Ovary (tissue), 9 donors: ENCODE data around the gene CDC20. TPM values are rescaled to one million over a fixed set of nuclear protein-coding genes. Genes with fewer than 3 reads are reported as not detected.
A peak's percentile ranks its signal among the peaks of the same experiment; 100 is the strongest.

ENCODE experiments used
- DNase-seq, 5 donors: peaks; one replicate each; pipeline ENCODE4 v3.0.0-alpha.2; 2019 to 2020
- H3K27ac ChIP-seq, 2 donors: fragments of 200-600 bp; one replicate each; pipeline versions ENCODE4 v1.5.1 to v1.8.0; 2019 to 2022
- H3K27me3 ChIP-seq: fragments of 200-600 bp; one replicate; pipeline ENCODE4 v1.8.0; 2022
- H3K36me3 ChIP-seq: fragments of 200-600 bp; sonication (generic); one replicate; pipeline ENCODE4 v1.5.1; 2019
- H3K4me1 ChIP-seq: one replicate; pipeline ENCODE4 v1.8.1; 2013; ENCODE audit warnings: mild to moderate bottlenecking, moderate library complexity; ENCODE audit not compliant: insufficient read depth
- H3K4me3 ChIP-seq: fragments of 200-600 bp; sonication (generic); one replicate; pipeline ENCODE4 v1.5.1; 2017
- H3K9me3 ChIP-seq, 2 donors: fragments of 200-600 bp in 1 of 2; sonication (generic) in 1 of 2; one replicate each; pipeline versions ENCODE4 v1.5.1 to v1.8.1; 2013 to 2019; ENCODE audit warnings: mild to moderate bottlenecking in 1 of 2, moderate library complexity in 1 of 2
- EP300 ChIP-seq: sonication (generic); formaldehyde crosslinking; IDR thresholded peaks from one replicate; pipeline ENCODE4 v1.6.1; 2017; ENCODE audit warnings: antibody characterized with exemption
- POLR2A ChIP-seq: fragments of 450-650 bp; IDR thresholded peaks from one replicate; pipeline ENCODE4 v1.6.1; 2017; ENCODE audit warnings: antibody characterized with exemption, mild to moderate bottlenecking, moderate library complexity
- WGBS, 3 donors: extraction: QIAGEN DNeasy Blood & Tissue Kit in 1 of 3; methylation state at CpG; one replicate each; pipeline versions ENCODE4 v1.1.5 to v1.1.7; 2013 to 2017; 5-methylcytosine and 5-hydroxymethylcytosine counted together
- intact Hi-C, 4 donors: fragments of 100-400 bp; cut with DNase I; formaldehyde crosslinking; loops; one replicate each; pipeline versions ENCODE4 v1.11.0 to v1.15.1; 2022 to 2023
- polyA plus RNA-seq, 2 donors: library from polyadenylated mRNA; stranded (reverse); fragments of 200-250 nt in 1 of 2; fragments of 350-450 nt in 1 of 2; fragmentation: Illumina TruSeq in 1 of 2; extraction: RNeasy Lipid Tissue Mini Kit (QIAGEN cat#74804) in 1 of 2; gene quantifications; one replicate each; pipeline ENCODE4 v1.2.3, GENCODE V29; 2013 to 2014
- total RNA-seq, 7 donors: library from RNA; depleted of rRNA in 2 of 7; stranded (reverse); fragments of >200 nt in 2 of 7; fragmentation: NEBNext Ultra II Directional in 3 of 7; extraction: Animal tissue kit (Norgen Biotek cat#: 25700) in 3 of 7; gene quantifications; one replicate each; pipeline versions ENCODE4 v1.1.0 to v1.2.4, GENCODE V29; 2016 to 2023
- TF ChIP-seq, protein P1 (sequence below), 3 donors: fragments of 450-650 bp in 2 of 3; fragments of 200-600 bp in 1 of 3; IDR thresholded peaks; one replicate each; pipeline versions ENCODE4 v1.5.1 to v1.8.0; 2016 to 2022; ENCODE audit warnings: antibody characterized with exemption in 3 of 3, mild to moderate bottlenecking in 1 of 3
- donor health status: DM: no; HTN: no; CAD: no; lungs with moderate emphysema.
- donor health status: DM: no; HTN: no; CAD: no.
- donor health status: Bipolar disorder and iron deficiency.
- donor health status: DM: yes; HTN: yes; CAD: no.
- donor health status: DM: no; HTN: no; CAD: no.
- donor health status: DM: yes; HTN: yes; CAD: no.

Gene CDC20
- total and polyA plus RNA-seq, 9 donors = 0.50 to 2.9 (median 1.4) TPM; not detected in 1

GRCh38 chr1:43363935-43364525 lies 5.2 kb downstream of the CDC20 start:
- DNase-seq = no peak
- H3K27me3 ChIP-seq = no peaks in the 10 kb centered on the region
- WGBS, 3 donors = 70 to 77% (median 76%) methylated on average over 5 of the region's 5 CpGs
- intact Hi-C loops = loop anchor here in 1 of 4 donors (10.0 kb wide), 1 partner anchor 129 kb away; no protein-coding TSS in a partner anchor
- TF ChIP-seq EP300 (no peak), POLR2A (no peak)
- TF ChIP-seq, protein P1, sequence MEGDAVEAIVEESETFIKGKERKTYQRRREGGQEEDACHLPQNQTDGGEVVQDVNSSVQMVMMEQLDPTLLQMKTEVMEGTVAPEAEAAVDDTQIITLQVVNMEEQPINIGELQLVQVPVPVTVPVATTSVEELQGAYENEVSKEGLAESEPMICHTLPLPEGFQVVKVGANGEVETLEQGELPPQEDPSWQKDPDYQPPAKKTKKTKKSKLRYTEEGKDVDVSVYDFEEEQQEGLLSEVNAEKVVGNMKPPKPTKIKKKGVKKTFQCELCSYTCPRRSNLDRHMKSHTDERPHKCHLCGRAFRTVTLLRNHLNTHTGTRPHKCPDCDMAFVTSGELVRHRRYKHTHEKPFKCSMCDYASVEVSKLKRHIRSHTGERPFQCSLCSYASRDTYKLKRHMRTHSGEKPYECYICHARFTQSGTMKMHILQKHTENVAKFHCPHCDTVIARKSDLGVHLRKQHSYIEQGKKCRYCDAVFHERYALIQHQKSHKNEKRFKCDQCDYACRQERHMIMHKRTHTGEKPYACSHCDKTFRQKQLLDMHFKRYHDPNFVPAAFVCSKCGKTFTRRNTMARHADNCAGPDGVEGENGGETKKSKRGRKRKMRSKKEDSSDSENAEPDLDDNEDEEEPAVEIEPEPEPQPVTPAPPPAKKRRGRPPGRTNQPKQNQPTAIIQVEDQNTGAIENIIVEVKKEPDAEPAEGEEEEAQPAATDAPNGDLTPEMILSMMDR (IDR thresholded peaks at IDR 0.05) = no peak
- no peak overlapping the region for H3K4me3 ChIP-seq
- H3K9me3 ChIP-seq = no peaks in the 10 kb centered on the region
- H3K4me1 ChIP-seq = peaks cover 13% of the 10 kb centered on the region
- H3K27ac ChIP-seq = no peak overlapping the region
- no peaks in the 10 kb centered on the region for H3K36me3 ChIP-seq

GRCh38 chr1:43365678-43366077 lies 6.9 kb downstream of the CDC20 start:
- no peaks in the 10 kb centered on the region for H3K27me3 ChIP-seq
- no peaks in the 10 kb centered on the region for H3K9me3 ChIP-seq
- 78 to 87% (median 79%) methylated on average over 2 of the region's 2 CpGs for WGBS, 3 donors
- intact Hi-C loops = loop anchor here in 1 of 4 donors (10.0 kb wide), 1 partner anchor 131 kb away; no protein-coding TSS in a partner anchor
- TF ChIP-seq, protein P1 (IDR thresholded peaks at IDR 0.05) = no peak
- no peak for TF ChIP-seq POLR2A
- TF ChIP-seq EP300 = no peak
- H3K36me3 ChIP-seq = no peaks in the 10 kb centered on the region
- H3K27ac ChIP-seq = no peak overlapping the region
- no peak overlapping the region for H3K4me3 ChIP-seq
- H3K4me1 ChIP-seq = peaks cover 11% of the 10 kb centered on the region
- DNase-seq = no peak

- 70 to 75% (median 72%) methylated on average over 10 to 11 of the region's 11 CpGs for WGBS, 3 donors
- intact Hi-C loops = loop anchor here in 1 of 4 donors (10.0 kb wide), 1 partner anchor 131 kb away; no protein-coding TSS in a partner anchor
- Histone ChIP-seq H3K27me3 (no peaks in the 10 kb centered on the region), H3K27ac (peak overlapping the region in 1 of 2 donors; percentile 83), H3K4me3 (no peak overlapping the region), H3K36me3 (no peaks in the 10 kb centered on the region), H3K4me1 (peaks cover 11% of the 10 kb centered on the region), H3K9me3 (no peaks in the 10 kb centered on the region)
- TF ChIP-seq EP300 = no peak
- TF ChIP-seq, protein P1 (IDR thresholded peaks at IDR 0.05) = no peak
- TF ChIP-seq POLR2A = no peak
- no peak for DNase-seq
These were observed 7.4 kb downstream of the CDC20 start for GRCh38 chr1:43366179-43366578.

GRCh38 chr1:43366601-43367025 lies 7.8 kb downstream of the CDC20 start:
- H3K27ac ChIP-seq = peak overlapping the region; percentile 83
- H3K4me3 ChIP-seq = peak overlapping the region; percentile 53
- 13 to 38% (median 34%) methylated on average over 3 to 5 of the region's 5 CpGs for WGBS, 3 donors
- no peaks in the 10 kb centered on the region for H3K9me3 ChIP-seq
- H3K4me1 ChIP-seq = peaks cover 11% of the 10 kb centered on the region
- H3K36me3 ChIP-seq = no peaks in the 10 kb centered on the region
- DNase-seq = no peak
- no peaks in the 10 kb centered on the region for H3K27me3 ChIP-seq
- intact Hi-C loops = loop anchor here in 1 of 4 donors (10.0 kb wide), 1 partner anchor 132 kb away; no protein-coding TSS in a partner anchor
- TF ChIP-seq, protein P1 (IDR thresholded peaks at IDR 0.05) = no peak
- TF ChIP-seq POLR2A (no peak), EP300 (no peak)
